ENCODE measurements around the gene PIGU.
A peak's percentile ranks its signal among the peaks of the same experiment; 100 is the strongest.

PIGU gene

DNA sequence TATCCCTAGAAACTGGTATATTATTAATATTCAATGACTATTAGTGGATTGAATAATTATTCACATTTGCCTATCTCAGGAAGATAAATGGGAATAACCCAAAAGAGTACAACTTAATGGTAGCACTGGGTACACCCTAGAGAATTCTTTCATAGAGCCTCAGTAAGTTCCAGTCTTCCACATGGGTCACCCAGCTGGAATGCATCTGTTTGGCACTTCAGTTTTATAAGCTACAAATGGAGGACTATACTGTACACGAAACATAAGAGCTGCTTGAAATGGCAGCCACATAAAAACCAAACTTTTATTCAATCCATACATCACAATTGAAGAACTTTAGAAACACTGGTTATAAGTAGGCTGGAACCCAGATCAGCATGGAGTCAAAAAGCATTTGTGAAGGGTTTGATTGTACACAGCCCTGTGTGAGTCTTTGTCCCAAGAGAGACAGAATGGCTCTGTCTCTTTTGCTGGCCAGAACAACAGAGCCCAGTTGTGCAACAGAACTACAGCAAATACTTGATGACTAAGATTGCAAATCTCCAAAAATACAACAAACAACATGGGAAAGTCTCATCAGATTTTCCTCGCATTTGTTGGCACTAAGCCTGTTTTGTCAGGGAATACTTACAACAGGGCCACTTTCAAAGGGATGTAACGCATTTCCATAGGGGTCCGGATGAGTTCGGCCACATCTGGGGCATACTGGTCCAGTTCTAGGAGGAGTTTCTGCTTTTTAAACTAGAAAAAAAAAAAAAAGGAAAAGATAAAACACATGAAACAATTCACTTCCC lies 39.5 kb downstream of the PIGU start:
- Histone ChIP-seq H3K4me3 (no peak overlapping the region), H3K4me1 (no peaks in the 10 kb centered on the region), H3K27me3 (ENCODE audit: low read depth) (no peaks in the 10 kb centered on the region), H3K36me3 (replicated peaks) (peaks cover 13% of the 10 kb centered on the region), H3K9me3 (no peaks in the 10 kb centered on the region)
- no peak for DNase-seq (ENCODE audit: low spot score in 2 of 2)
- in situ Hi-C loops (cut with MboI; ENCODE audit: low sequenced_read_pairs) = no loop called here

DNA sequence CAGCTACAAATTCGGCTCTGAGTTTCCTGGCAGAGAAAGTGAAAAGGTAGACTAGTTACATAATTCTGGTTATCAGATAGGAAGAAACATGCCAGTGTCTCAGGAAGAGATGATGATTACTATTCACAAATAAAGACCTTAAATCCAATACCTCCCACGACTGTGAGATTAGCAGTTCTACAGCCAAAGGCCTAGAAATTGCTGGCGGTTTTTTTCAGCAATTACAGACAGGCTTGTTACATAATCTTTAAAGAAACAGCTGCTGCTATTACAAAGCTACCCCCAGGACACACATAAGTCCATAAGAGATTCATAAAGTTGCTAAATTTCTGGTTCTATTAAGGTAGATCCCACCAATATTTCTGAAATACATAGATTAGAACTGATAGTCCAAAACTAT lies 40.2 kb downstream of the PIGU start:
- in situ Hi-C loops (cut with MboI; ENCODE audit: low sequenced_read_pairs) = no loop called here
- H3K9me3 ChIP-seq = no peaks in the 10 kb centered on the region
- DNase-seq (ENCODE audit: low spot score in 2 of 2) = no peak

DNA sequence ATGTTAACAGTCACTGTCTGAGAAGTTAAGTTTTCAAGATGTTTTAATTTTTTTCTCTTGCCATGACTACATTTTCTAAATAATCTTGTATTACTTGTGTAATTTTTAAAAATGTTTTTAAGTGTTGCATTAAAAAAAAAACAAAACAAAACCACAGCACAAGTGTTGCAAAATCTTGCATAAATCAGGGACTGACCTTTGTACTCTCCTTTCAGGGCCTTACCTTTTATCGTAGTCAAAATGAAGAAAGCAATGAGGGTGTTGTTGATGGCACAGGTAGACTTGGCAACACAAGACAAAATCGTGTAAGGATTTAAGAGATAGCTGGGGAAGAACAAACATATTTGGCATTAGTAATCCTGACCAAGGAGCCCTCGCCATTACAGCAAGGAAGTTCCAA lies 42.5 kb downstream of the PIGU start:
- no peak for DNase-seq (ENCODE audit: low spot score in 2 of 2)
- in situ Hi-C loops (cut with MboI; ENCODE audit: low sequenced_read_pairs) = no loop called here
- H3K4me3 ChIP-seq = no peak overlapping the region
- peaks cover 13% of the 10 kb centered on the region for H3K36me3 ChIP-seq (replicated peaks)
- H3K4me1 ChIP-seq = peaks cover 5% of the 10 kb centered on the region
- no peaks in the 10 kb centered on the region for H3K9me3 ChIP-seq
- H3K27me3 ChIP-seq (ENCODE audit: low read depth) = no peaks in the 10 kb centered on the region

More for the DNA sequence above, 40.2 kb downstream of the PIGU start:
- Histone ChIP-seq H3K4me1 (no peaks in the 10 kb centered on the region), H3K36me3 (replicated peaks) (peaks cover 13% of the 10 kb centered on the region), H3K4me3 (no peak overlapping the region), H3K27me3 (ENCODE audit: low read depth) (no peaks in the 10 kb centered on the region)

GRCh38 chr20:34632870-34633452 lies 43.9 kb downstream of the PIGU start:
- H3K36me3 ChIP-seq (replicated peaks) = peaks cover 13% of the 10 kb centered on the region
- no peak for DNase-seq (ENCODE audit: low spot score in 2 of 2)

GRCh38 chr20:34629904-34630303 lies 47.0 kb downstream of the PIGU start:
- Histone ChIP-seq H3K27me3 (ENCODE audit: low read depth) (no peaks in the 10 kb centered on the region), H3K36me3 (replicated peaks) (peaks cover 4% of the 10 kb centered on the region), H3K4me1 (peaks cover 14% of the 10 kb centered on the region), H3K9me3 (no peaks in the 10 kb centered on the region), H3K4me3 (no peak overlapping the region)
- DNase-seq (ENCODE audit: low spot score in 2 of 2) = peak in 1 of 2 experiments; percentile 27
- in situ Hi-C loops (cut with MboI; ENCODE audit: low sequenced_read_pairs) = no loop called here

More at GRCh38 chr20:34632870-34633452, 43.9 kb downstream of the PIGU start:
- peaks cover 9% of the 10 kb centered on the region for H3K4me1 ChIP-seq
- no peak overlapping the region for H3K4me3 ChIP-seq
- H3K27me3 ChIP-seq (ENCODE audit: low read depth) = no peaks in the 10 kb centered on the region
- H3K9me3 ChIP-seq = no peaks in the 10 kb centered on the region
- in situ Hi-C loops (cut with MboI; ENCODE audit: low sequenced_read_pairs) = no loop called here

DNA sequence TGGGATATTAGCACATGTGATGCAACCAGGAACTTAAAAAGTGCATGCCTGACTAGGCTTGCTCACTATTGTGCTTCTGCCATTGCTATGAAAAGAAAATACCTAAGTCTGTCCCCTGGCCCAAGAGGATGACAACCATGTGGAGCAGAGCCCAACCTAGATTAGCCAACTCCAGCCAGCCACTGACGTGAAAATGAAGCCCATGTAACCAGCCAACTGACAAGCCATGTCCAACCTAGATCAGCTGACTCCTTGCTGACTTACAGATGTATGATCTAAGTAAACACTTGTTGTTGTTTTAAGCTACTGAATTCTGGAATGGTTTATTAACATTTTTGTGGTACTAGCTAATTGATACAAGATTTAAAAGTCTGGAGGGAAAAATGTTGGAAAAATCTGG lies 47.5 kb downstream of the PIGU start:
- Histone ChIP-seq H3K4me3 (no peak overlapping the region), H3K4me1 (peaks cover 14% of the 10 kb centered on the region), H3K9me3 (no peaks in the 10 kb centered on the region), H3K36me3 (replicated peaks) (no peaks in the 10 kb centered on the region; the same call in 1 of the 2 replicates), H3K27me3 (ENCODE audit: low read depth) (no peaks in the 10 kb centered on the region)
- peak in 1 of 2 experiments; percentile 27 for DNase-seq (ENCODE audit: low spot score in 2 of 2)
- in situ Hi-C loops (cut with MboI; ENCODE audit: low sequenced_read_pairs) = no loop called here

DNA sequence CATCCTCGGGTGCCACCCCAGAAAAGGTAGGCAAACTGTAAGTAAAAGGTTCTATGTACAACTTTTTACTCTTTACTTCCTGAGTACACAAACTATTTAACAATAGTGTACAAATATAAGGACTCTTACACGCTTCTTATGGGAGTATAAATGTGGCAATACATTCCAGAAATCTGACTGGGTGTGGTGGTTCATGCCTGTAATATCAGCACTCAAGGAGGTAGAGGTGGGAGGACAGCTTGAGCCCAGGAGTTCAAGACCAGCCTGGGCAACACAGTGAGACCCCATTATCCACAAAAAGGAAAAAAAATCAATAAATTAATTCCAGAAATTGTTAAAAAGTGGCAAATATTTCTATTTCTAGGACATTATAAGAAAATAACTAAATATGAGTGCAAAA lies 48.9 kb downstream of the PIGU start:
- Histone ChIP-seq H3K4me3 (no peak overlapping the region), H3K4me1 (peaks cover 14% of the 10 kb centered on the region), H3K27me3 (ENCODE audit: low read depth) (no peaks in the 10 kb centered on the region), H3K36me3 (replicated peaks) (peaks cover 6% of the 10 kb centered on the region), H3K9me3 (no peaks in the 10 kb centered on the region)
- DNase-seq (ENCODE audit: low spot score in 2 of 2) = no peak
- in situ Hi-C loops (cut with MboI; ENCODE audit: low sequenced_read_pairs) = no loop called here

GRCh38 chr20:34627458-34627857 lies 49.4 kb downstream of the PIGU start:
- DNase-seq (ENCODE audit: low spot score in 2 of 2) = no peak
- H3K4me1 ChIP-seq = peaks cover 14% of the 10 kb centered on the region
- H3K9me3 ChIP-seq = no peaks in the 10 kb centered on the region
- peaks cover 9% of the 10 kb centered on the region for H3K36me3 ChIP-seq (replicated peaks)
- H3K27me3 ChIP-seq (ENCODE audit: low read depth) = no peaks in the 10 kb centered on the region
- H3K4me3 ChIP-seq = no peak overlapping the region
- in situ Hi-C loops (cut with MboI; ENCODE audit: low sequenced_read_pairs) = no loop called here

GRCh38 chr20:34626992-34627391 lies 49.9 kb downstream of the PIGU start:
- H3K4me3 ChIP-seq = no peak overlapping the region
- in situ Hi-C loops (cut with MboI; ENCODE audit: low sequenced_read_pairs) = no loop called here
- DNase-seq (ENCODE audit: low spot score in 2 of 2) = no peak

GRCh38 chr20:34624629-34625028 lies 52.3 kb downstream of the PIGU start:
- Histone ChIP-seq H3K36me3 (replicated peaks) (peaks cover 9% of the 10 kb centered on the region), H3K9me3 (no peaks in the 10 kb centered on the region), H3K4me3 (no peak overlapping the region), H3K4me1 (peaks cover 11% of the 10 kb centered on the region), H3K27me3 (ENCODE audit: low read depth) (no peaks in the 10 kb centered on the region)
- peak in 1 of 2 experiments; percentile 22 for DNase-seq (ENCODE audit: low spot score in 2 of 2)
- in situ Hi-C loops (cut with MboI; ENCODE audit: low sequenced_read_pairs) = no loop called here

More at GRCh38 chr20:34626992-34627391, 49.9 kb downstream of the PIGU start:
- H3K9me3 ChIP-seq = no peaks in the 10 kb centered on the region
- peaks cover 9% of the 10 kb centered on the region for H3K36me3 ChIP-seq (replicated peaks)
- peaks cover 14% of the 10 kb centered on the region for H3K4me1 ChIP-seq
- no peaks in the 10 kb centered on the region for H3K27me3 ChIP-seq (ENCODE audit: low read depth)

DNA sequence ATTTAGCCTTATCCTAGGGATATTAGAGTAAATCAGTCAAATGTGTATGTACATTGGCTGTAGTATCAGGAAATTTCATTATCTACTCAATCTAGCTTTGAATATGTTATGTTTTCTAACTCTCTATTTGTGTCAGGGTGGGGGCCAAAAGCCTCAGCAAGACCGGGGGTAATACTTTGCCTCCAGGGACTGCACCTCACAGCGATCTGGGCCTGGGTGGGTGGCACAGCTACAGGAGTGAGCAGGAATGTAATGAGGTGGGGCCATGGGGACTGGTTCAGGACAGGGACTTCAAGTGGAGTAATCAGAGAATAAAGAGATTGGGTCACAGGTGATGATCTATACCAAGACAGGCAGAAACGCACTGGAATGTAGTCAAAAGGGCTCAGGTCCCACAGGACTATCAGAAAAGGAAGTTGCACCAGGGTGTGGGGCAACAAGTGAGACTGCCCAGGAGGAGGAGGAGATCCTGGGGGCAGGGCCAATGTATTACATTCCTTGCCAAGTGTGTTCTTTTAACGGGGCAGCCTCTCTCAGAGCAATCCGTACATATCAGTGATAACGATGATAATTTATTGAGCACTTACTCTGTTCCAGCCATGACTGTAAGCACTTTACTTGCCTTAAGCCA lies 54.0 kb downstream of the PIGU start:
- in situ Hi-C loops (cut with MboI; ENCODE audit: low sequenced_read_pairs) = no loop called here
- Histone ChIP-seq H3K27me3 (ENCODE audit: low read depth) (no peaks in the 10 kb centered on the region), H3K36me3 (replicated peaks) (peaks cover 9% of the 10 kb centered on the region), H3K4me3 (no peak overlapping the region), H3K9me3 (no peaks in the 10 kb centered on the region), H3K4me1 (peaks cover 6% of the 10 kb centered on the region)
- DNase-seq (ENCODE audit: low spot score in 2 of 2) = no peak

DNA sequence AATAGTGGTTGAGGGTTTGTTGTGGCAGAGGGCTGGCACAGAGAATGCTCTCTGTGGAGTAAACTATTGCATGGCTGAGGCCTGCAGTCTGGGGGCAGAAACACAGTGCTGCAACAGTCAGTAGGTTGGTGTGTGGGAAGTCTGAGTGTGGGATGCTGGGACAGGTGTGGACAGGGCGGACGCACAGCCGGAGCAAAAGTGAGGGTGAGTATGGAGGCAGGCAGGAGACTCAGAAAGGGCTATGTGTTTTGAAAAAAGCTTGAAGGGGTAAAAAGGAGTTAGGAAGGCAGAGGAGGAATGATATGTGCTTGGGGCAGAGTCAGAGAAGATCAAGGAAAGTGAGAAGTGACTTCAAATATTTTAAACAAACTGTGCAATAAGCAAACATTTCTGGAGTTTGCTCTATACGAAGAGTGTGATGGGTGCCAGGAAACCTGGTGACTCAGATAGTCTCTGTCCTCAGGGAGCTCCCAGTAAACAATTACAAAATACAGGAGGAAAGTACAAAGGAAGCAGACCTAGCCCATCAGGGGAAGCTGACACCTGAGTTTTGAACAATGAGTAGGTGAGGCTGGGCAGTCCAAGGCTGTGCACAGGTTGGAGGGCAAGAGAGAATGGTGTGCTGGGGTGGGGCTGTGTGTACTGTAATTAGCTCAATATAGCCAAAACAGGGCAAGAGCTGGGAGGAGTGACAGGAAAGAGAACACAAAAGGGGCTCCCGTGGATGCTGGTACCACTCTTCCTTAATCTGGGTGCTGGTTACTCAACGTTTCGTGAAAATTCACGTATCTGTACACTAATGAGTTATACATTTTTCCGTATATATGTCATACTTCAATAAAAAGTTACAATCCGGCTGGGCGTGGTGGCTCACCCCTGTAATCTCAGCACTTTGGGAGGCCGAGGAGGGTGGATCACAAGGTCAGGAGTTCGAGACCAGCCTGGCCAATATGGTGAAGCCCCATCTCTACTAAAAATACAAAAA lies 55.2 kb downstream of the PIGU start:
- Histone ChIP-seq H3K27me3 (ENCODE audit: low read depth) (no peaks in the 10 kb centered on the region), H3K4me3 (no peak overlapping the region), H3K4me1 (no peaks in the 10 kb centered on the region), H3K36me3 (replicated peaks) (peaks cover 9% of the 10 kb centered on the region), H3K9me3 (no peaks in the 10 kb centered on the region)
- in situ Hi-C loops (cut with MboI; ENCODE audit: low sequenced_read_pairs) = no loop called here
- DNase-seq (ENCODE audit: low spot score in 2 of 2) = no peak

DNA sequence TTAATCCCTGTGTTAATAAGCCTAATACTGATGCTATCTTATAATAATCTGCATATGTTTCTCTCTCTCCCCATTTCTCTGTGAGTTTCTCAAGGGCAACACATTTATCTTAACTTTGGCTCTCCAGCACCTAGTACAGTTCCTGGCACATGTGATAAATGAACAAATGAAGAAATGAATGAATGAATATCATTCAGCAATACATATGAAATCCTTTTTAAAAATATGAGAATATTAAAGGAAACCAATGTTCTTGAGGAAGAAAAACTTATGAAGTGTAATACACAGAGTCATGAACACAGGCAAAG lies 55.9 kb downstream of the PIGU start:
- no peaks in the 10 kb centered on the region for H3K4me1 ChIP-seq
- H3K36me3 ChIP-seq (replicated peaks) = peaks cover 9% of the 10 kb centered on the region
- in situ Hi-C loops (cut with MboI; ENCODE audit: low sequenced_read_pairs) = no loop called here
- H3K4me3 ChIP-seq = no peak overlapping the region
- H3K27me3 ChIP-seq (ENCODE audit: low read depth) = no peaks in the 10 kb centered on the region
- no peaks in the 10 kb centered on the region for H3K9me3 ChIP-seq
- no peak for DNase-seq (ENCODE audit: low spot score in 2 of 2)

Data from HAP-1 (cell line).